Measurements from ENCODE around the gene DVL2. TPM values are rescaled to one million over a fixed set of nuclear protein-coding genes. Genes with fewer than 3 reads are reported as not detected.

Gene DVL2
- total RNA-seq, 1 donor from 2014 or later, result 34.4 TPM

DNA sequence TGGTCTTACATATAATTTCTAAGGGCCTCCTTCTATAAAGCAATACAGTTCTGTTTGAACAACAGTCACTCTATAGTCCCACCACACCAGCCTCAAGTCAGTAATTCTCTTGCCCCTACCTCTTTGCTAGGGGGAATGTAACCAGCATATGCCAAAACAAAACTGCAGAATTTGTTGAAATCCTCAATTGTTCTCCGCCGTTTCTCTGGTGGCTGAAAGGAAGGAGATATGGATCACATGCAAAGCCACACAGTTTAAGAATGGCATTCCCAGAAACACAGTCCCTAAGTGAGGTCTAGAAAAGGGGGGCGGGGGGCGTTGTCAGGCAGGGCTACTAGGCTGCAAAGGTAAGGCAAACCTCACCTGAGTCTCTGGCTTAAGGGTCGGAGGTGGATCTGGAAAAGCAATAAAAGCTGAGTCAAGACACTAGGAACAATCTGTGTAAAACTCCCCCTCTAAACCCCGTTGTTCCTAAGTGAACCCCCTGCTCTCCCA, 3.0 kb upstream of the DVL2 start:
- Mint-ChIP-seq H3K27me3 (ENCODE audit: low read depth, unreplicated experiment) (no peaks in the 10 kb centered on the region), H3K27ac (ENCODE audit: unreplicated experiment) (peak overlapping the region; percentile 80), H3K4me1 (ENCODE audit: low read depth, unreplicated experiment) (peaks cover 42% of the 10 kb centered on the region), H3K4me3 (ENCODE audit: unreplicated experiment) (peak overlapping the region; percentile 85), H3K36me3 (ENCODE audit: low read depth, unreplicated experiment) (peaks cover 18% of the 10 kb centered on the region), H3K9me3 (ENCODE audit: unreplicated experiment) (no peaks in the 10 kb centered on the region)
- FAIRE-seq, result no peak
- no peaks in the 10 kb centered on the region for H3K9me3 ChIP-seq (ENCODE audit: insufficient read depth, low read depth, low read length)
- DNase-seq (ENCODE audit: low read depth), result no peak
- H3K9ac ChIP-seq (ENCODE audit: low read length), result peak overlapping the region; percentile 96
- H3K27ac ChIP-seq (ENCODE audit: low read depth, low read length), result peak overlapping the region; percentile 72
- peaks cover 47% of the 10 kb centered on the region for H3K4me1 ChIP-seq (ENCODE audit: insufficient read depth, low read length)
- peak overlapping the region; percentile 59 for H3K4me3 ChIP-seq (ENCODE audit: insufficient read depth, low read depth, low read length)
- peaks cover 39% of the 10 kb centered on the region for H4K20me1 ChIP-seq (ENCODE audit: insufficient read depth, low read length)
- peaks cover 89% of the 10 kb centered on the region for H3K79me2 ChIP-seq (ENCODE audit: insufficient read depth, low read length)
- TF ChIP-seq, protein P1, sequence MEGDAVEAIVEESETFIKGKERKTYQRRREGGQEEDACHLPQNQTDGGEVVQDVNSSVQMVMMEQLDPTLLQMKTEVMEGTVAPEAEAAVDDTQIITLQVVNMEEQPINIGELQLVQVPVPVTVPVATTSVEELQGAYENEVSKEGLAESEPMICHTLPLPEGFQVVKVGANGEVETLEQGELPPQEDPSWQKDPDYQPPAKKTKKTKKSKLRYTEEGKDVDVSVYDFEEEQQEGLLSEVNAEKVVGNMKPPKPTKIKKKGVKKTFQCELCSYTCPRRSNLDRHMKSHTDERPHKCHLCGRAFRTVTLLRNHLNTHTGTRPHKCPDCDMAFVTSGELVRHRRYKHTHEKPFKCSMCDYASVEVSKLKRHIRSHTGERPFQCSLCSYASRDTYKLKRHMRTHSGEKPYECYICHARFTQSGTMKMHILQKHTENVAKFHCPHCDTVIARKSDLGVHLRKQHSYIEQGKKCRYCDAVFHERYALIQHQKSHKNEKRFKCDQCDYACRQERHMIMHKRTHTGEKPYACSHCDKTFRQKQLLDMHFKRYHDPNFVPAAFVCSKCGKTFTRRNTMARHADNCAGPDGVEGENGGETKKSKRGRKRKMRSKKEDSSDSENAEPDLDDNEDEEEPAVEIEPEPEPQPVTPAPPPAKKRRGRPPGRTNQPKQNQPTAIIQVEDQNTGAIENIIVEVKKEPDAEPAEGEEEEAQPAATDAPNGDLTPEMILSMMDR (IDR thresholded peaks at IDR 0.05; ENCODE audit: insufficient read depth, low read depth, low read length), result no peak
- no peak for TF ChIP-seq EZH2 (IDR thresholded peaks at IDR 0.05; ENCODE audit: insufficient read depth, low read length)
- H3K36me3 ChIP-seq (ENCODE audit: insufficient read depth, low read length), result peaks cover 30% of the 10 kb centered on the region
- no peaks in the 10 kb centered on the region for H3K27me3 ChIP-seq (ENCODE audit: insufficient read depth, low read length)
- H3K4me2 ChIP-seq (ENCODE audit: low read length), result peak overlapping the region; percentile 85
- H2AFZ ChIP-seq (ENCODE audit: low read depth, low read length), result no peak overlapping the region

DNA sequence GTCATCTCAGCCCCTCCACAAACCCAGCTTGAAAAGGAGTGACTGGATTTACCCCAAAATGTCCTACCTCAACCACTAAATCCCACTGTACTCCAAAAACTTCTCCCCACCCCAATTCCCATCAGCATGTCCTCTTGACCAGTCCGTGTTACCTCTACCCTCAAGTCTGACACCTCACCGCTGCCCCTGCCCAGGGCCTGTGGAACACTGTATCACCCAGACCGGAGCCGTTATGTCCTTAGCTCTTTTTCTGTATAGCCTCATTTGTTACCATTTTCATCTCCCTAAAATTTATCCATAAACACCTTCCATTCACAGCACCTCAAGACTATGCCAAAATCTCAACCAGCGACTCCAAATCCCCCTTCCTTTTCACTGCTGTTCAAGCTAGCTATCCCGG, 2.5 kb upstream of the DVL2 start:
- Mint-ChIP-seq H3K36me3 (ENCODE audit: low read depth, unreplicated experiment) (peaks cover 21% of the 10 kb centered on the region), H3K27ac (ENCODE audit: unreplicated experiment) (peak overlapping the region; percentile 80), H3K4me1 (ENCODE audit: low read depth, unreplicated experiment) (peaks cover 47% of the 10 kb centered on the region), H3K4me3 (ENCODE audit: unreplicated experiment) (peak overlapping the region; percentile 85), H3K9me3 (ENCODE audit: unreplicated experiment) (no peaks in the 10 kb centered on the region), H3K27me3 (ENCODE audit: low read depth, unreplicated experiment) (no peaks in the 10 kb centered on the region)
- peaks cover 44% of the 10 kb centered on the region for H4K20me1 ChIP-seq (ENCODE audit: insufficient read depth, low read length)
- TF ChIP-seq EZH2 (IDR thresholded peaks at IDR 0.05; ENCODE audit: insufficient read depth, low read length), result no peak
- TF ChIP-seq, protein P1 (IDR thresholded peaks at IDR 0.05; ENCODE audit: insufficient read depth, low read depth, low read length), result no peak
- peak overlapping the region; percentile 85 for H3K4me2 ChIP-seq (ENCODE audit: low read length)
- no peaks in the 10 kb centered on the region for H3K27me3 ChIP-seq (ENCODE audit: insufficient read depth, low read length)
- H3K9me3 ChIP-seq (ENCODE audit: insufficient read depth, low read depth, low read length), result no peaks in the 10 kb centered on the region
- DNase-seq (ENCODE audit: low read depth) (no peak), FAIRE-seq (no peak)
- H3K27ac ChIP-seq (ENCODE audit: low read depth, low read length), result no peak overlapping the region
- no peak overlapping the region for H2AFZ ChIP-seq (ENCODE audit: low read depth, low read length)
- peaks cover 51% of the 10 kb centered on the region for H3K4me1 ChIP-seq (ENCODE audit: insufficient read depth, low read length)
- H3K36me3 ChIP-seq (ENCODE audit: insufficient read depth, low read length), result peaks cover 30% of the 10 kb centered on the region
- no peak overlapping the region for H3K4me3 ChIP-seq (ENCODE audit: insufficient read depth, low read depth, low read length)
- H3K9ac ChIP-seq (ENCODE audit: low read length), result peak overlapping the region; percentile 96
- H3K79me2 ChIP-seq (ENCODE audit: insufficient read depth, low read length), result peaks cover 90% of the 10 kb centered on the region

All from astrocyte (in vitro differentiated cells and primary cell).